Neural progenitor cell (in vitro differentiated cells): Measurements from ENCODE around the gene VWA2. TPM values are rescaled to one million over a fixed set of nuclear protein-coding genes. Genes with fewer than 3 reads are reported as not detected.

ENCODE experiments used
- DNase-seq: peaks from one replicate; pipeline ENCODE4 v3.0.0-alpha.2; 2016; ENCODE audit warnings: low spot score
- H2AFZ ChIP-seq: fragments of 200-600 bp; sonication (generic); replicated peaks from 2 replicates; pipeline ENCODE4 v1.6.1; 2016; ENCODE audit warnings: antibody characterized with exemption
- H3F3A ChIP-seq: fragments of 200-600 bp; sonication (generic); 2 replicates; pipeline ENCODE4 v1.6.1; 2016; ENCODE audit warnings: antibody characterized with exemption, low read depth
- H3K27ac ChIP-seq: fragments of 200-600 bp; sonication (generic); 2 replicates; pipeline ENCODE4 v1.5.1; 2016; ENCODE audit warnings: mild to moderate bottlenecking
- H3K27me3 ChIP-seq: fragments of 200-600 bp; sonication (generic); 2 replicates; pipeline ENCODE4 v1.6.1; 2016; ENCODE audit warnings: mild to moderate bottlenecking, moderate library complexity
- H3K36me3 ChIP-seq: fragments of 200-600 bp; sonication (generic); 2 replicates; pipeline ENCODE4 v1.5.1; 2016
- H3K4me1 ChIP-seq: fragments of 200-600 bp; sonication (generic); 2 replicates; pipeline ENCODE4 v1.6.1; 2016; ENCODE audit warnings: mixed run types
- H3K4me2 ChIP-seq: fragments of 200-600 bp; sonication (generic); 2 replicates; pipeline ENCODE4 v1.6.1; 2016
- H3K4me3 ChIP-seq: fragments of 200-600 bp; sonication (generic); 2 replicates; pipeline ENCODE4 v1.5.1; 2016
- H3K79me2 ChIP-seq: fragments of 200-600 bp; sonication (generic); 2 replicates; pipeline ENCODE4 v1.6.1; 2016; ENCODE audit warnings: low read depth
- H3K9ac ChIP-seq: fragments of 200-600 bp; sonication (generic); 2 replicates; pipeline ENCODE4 v1.6.1; 2016
- H3K9me3 ChIP-seq: fragments of 200-600 bp; sonication (generic); 2 replicates; pipeline ENCODE4 v1.5.1; 2016; ENCODE audit warnings: low read depth
- H4K20me1 ChIP-seq: fragments of 200-600 bp; sonication (generic); 2 replicates; pipeline ENCODE4 v1.6.1; 2016; ENCODE audit warnings: low read depth
- H3K27ac Mint-ChIP-seq: 3 replicates; pipeline ENCODE4 v1.8.0; 2021; ENCODE audit warnings: mixed read lengths
- H3K27me3 Mint-ChIP-seq: 2 replicates; pipeline ENCODE4 v1.8.0; 2022; ENCODE audit warnings: low read depth, mild to moderate bottlenecking, inconsistent platforms, moderate library complexity, mixed read lengths; ENCODE audit not compliant: insufficient read depth
- H3K36me3 Mint-ChIP-seq: 3 replicates; pipeline ENCODE4 v1.8.0; 2021; ENCODE audit warnings: mixed read lengths
- H3K4me1 Mint-ChIP-seq: 3 replicates; pipeline ENCODE4 v1.8.0; 2021; ENCODE audit warnings: mixed read lengths
- H3K4me3 Mint-ChIP-seq: 3 replicates; pipeline ENCODE4 v1.8.0; 2021; ENCODE audit warnings: mild to moderate bottlenecking, moderate library complexity, mixed read lengths
- H3K9me3 Mint-ChIP-seq: 3 replicates; pipeline ENCODE4 v1.8.0; 2020; ENCODE audit warnings: mixed read lengths
- EZH2 ChIP-seq: fragments of 200-600 bp; sonication (generic); IDR thresholded peaks from 2 replicates; pipeline ENCODE4 v1.6.1; 2017; ENCODE audit warnings: antibody characterized with exemption, mild to moderate bottlenecking, moderate library complexity
- EZH2phosphoT487 ChIP-seq: fragments of 200-600 bp; sonication (generic); IDR thresholded peaks from 2 replicates; pipeline ENCODE4 v1.6.1; 2017; ENCODE audit warnings: antibody characterized with exemption
- total RNA-seq: library from RNA; depleted of rRNA; stranded (reverse); fragments of >200 nt; gene quantifications from 2 replicates; pipeline ENCODE4 v1.2.3, GENCODE V29; 2015; ENCODE audit warnings: low replicate concordance
- TF ChIP-seq, protein P1 (sequence below): fragments of 200-600 bp; sonication (generic); IDR thresholded peaks from 2 replicates; pipeline ENCODE4 v1.5.1; 2017; ENCODE audit warnings: antibody characterized with exemption, mild to moderate bottlenecking

The VWA2 gene
- total RNA-seq, 1 donor from 2014 or later, result not detected

DNA sequence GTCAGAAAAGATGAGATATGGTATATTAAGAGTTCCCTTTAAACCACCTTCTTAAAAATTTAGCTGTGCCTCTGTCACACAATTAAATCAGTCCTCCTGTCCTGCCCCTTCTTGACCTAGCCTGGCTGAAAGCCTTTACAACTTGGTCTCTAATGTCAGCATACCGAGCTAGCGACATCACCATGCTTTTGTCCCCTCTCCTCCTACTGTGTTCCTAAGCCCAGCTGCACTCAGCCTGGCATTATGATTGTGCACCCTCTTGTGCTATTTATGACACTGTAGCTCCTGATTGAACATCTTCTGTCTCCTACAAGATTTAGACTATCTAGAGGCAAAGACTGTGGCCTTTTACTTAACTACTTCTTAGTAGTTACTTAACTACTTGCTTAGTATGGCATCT lies 30.7 kb upstream of the VWA2 start:
- TF ChIP-seq EZH2, result no peak
- Histone ChIP-seq H3K79me2 (no peaks in the 10 kb centered on the region), H4K20me1 (no peaks in the 10 kb centered on the region), H3K9ac (no peak overlapping the region), H3K4me1 (peaks cover 11% of the 10 kb centered on the region), H3K9me3 (no peaks in the 10 kb centered on the region), H3K36me3 (no peaks in the 10 kb centered on the region), H2AFZ (no peak overlapping the region), H3K4me3 (no peak overlapping the region), H3K27me3 (no peaks in the 10 kb centered on the region), H3K4me2 (peak overlapping the region; percentile 34), H3K27ac (no peak overlapping the region), H3F3A (no peaks in the 10 kb centered on the region)
- H3K4me1 Mint-ChIP-seq, result peaks cover 2% of the 10 kb centered on the region
- H3K4me3 Mint-ChIP-seq, result no peak overlapping the region
- no peak overlapping the region for H3K27ac Mint-ChIP-seq
- no peaks in the 10 kb centered on the region for H3K36me3 Mint-ChIP-seq
- H3K9me3 Mint-ChIP-seq, result no peaks in the 10 kb centered on the region
- peak; percentile 60 for DNase-seq
- H3K27me3 Mint-ChIP-seq, result no peaks in the 10 kb centered on the region

DNA sequence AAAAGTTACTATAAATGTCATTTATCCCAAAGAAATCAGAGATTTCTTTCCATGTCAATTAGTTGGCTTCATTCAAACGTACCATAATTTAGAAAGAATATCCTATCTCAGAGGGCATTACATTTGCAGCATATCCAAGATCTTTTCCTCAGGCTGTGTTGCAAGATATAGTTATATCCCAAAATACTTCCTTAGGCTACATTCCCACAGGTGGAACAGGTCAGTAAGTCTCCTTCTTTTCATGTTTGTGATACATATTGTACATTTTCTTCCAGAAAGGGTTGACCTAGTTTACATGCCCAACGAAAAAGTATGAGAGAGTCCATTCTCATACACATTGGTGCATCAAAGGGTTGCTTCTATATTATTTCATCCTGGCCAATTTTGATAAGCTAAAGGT lies 26.9 kb upstream of the VWA2 start:
- Histone ChIP-seq H3K27ac (no peak overlapping the region), H2AFZ (no peak overlapping the region), H3K4me3 (no peak overlapping the region), H4K20me1 (no peaks in the 10 kb centered on the region), H3K79me2 (no peaks in the 10 kb centered on the region), H3K27me3 (no peaks in the 10 kb centered on the region), H3K36me3 (no peaks in the 10 kb centered on the region), H3K9ac (no peak overlapping the region), H3K4me2 (no peak overlapping the region), H3F3A (no peaks in the 10 kb centered on the region), H3K4me1 (peaks cover 11% of the 10 kb centered on the region), H3K9me3 (no peaks in the 10 kb centered on the region)
- Mint-ChIP-seq H3K9me3 (no peaks in the 10 kb centered on the region), H3K4me3 (no peak overlapping the region), H3K36me3 (no peaks in the 10 kb centered on the region), H3K27ac (no peak overlapping the region), H3K27me3 (peaks cover 2% of the 10 kb centered on the region), H3K4me1 (peaks cover 2% of the 10 kb centered on the region)
- no peak for DNase-seq
- TF ChIP-seq EZH2phosphoT487 (no peak), EZH2 (no peak)
- TF ChIP-seq, protein P1, sequence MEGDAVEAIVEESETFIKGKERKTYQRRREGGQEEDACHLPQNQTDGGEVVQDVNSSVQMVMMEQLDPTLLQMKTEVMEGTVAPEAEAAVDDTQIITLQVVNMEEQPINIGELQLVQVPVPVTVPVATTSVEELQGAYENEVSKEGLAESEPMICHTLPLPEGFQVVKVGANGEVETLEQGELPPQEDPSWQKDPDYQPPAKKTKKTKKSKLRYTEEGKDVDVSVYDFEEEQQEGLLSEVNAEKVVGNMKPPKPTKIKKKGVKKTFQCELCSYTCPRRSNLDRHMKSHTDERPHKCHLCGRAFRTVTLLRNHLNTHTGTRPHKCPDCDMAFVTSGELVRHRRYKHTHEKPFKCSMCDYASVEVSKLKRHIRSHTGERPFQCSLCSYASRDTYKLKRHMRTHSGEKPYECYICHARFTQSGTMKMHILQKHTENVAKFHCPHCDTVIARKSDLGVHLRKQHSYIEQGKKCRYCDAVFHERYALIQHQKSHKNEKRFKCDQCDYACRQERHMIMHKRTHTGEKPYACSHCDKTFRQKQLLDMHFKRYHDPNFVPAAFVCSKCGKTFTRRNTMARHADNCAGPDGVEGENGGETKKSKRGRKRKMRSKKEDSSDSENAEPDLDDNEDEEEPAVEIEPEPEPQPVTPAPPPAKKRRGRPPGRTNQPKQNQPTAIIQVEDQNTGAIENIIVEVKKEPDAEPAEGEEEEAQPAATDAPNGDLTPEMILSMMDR, result no peak

DNA sequence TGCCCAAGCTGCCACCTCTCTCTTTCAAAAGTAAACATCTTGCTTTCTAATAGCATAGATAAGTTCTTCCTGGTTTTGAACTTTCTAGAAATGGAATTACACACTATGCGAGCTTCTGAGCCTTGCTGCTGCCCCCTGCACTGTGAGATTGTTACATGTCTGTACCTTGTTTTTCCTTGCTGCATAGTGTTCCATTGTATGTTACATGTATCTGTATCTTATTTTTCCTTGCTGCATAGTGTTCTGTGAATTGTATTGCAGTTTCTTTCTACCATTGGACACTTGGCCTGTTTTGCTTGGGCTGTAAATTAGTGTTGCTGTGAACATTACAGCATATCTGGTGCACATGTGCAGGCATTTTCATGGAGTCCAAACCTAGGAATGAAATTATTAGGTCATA lies 24.0 kb upstream of the VWA2 start:
- Mint-ChIP-seq H3K4me1 (no peaks in the 10 kb centered on the region), H3K4me3 (no peak overlapping the region), H3K9me3 (no peaks in the 10 kb centered on the region), H3K36me3 (no peaks in the 10 kb centered on the region), H3K27ac (no peak overlapping the region), H3K27me3 (peaks cover 2% of the 10 kb centered on the region)
- no peak for DNase-seq
- Histone ChIP-seq H3K4me2 (no peak overlapping the region), H3K9ac (no peak overlapping the region), H4K20me1 (no peaks in the 10 kb centered on the region), H2AFZ (no peak overlapping the region), H3K79me2 (no peaks in the 10 kb centered on the region), H3K4me3 (no peak overlapping the region), H3K27ac (no peak overlapping the region), H3F3A (no peaks in the 10 kb centered on the region), H3K36me3 (no peaks in the 10 kb centered on the region), H3K27me3 (no peaks in the 10 kb centered on the region), H3K9me3 (no peaks in the 10 kb centered on the region), H3K4me1 (no peaks in the 10 kb centered on the region)
- TF ChIP-seq EZH2 (no peak), EZH2phosphoT487 (no peak)
- TF ChIP-seq, protein P1, result no peak

DNA sequence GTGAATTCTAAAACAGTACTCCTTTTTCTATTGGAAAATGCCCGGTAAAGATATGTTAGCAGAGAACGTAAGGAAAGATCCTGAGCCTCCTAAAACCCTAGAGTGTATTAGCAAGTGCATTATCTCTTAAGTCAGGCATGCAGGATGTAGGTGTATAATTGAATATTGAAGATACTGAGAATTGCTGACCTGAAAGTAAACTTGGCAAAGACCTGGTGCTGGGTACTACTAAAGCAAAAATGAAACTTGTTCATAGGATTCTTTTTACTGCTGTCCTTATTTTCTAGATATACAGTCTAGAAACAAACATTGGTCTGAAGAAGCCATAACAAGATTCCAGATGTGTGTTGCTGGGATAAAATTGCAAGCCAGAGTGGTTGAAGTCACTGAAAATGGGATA lies 18.8 kb upstream of the VWA2 start:
- Histone ChIP-seq H3K4me1 (no peaks in the 10 kb centered on the region), H3K27ac (no peak overlapping the region), H3K36me3 (no peaks in the 10 kb centered on the region), H4K20me1 (no peaks in the 10 kb centered on the region), H3K9ac (no peak overlapping the region), H3K4me2 (no peak overlapping the region), H2AFZ (no peak overlapping the region), H3K79me2 (no peaks in the 10 kb centered on the region), H3K27me3 (peaks cover 6% of the 10 kb centered on the region), H3F3A (no peaks in the 10 kb centered on the region), H3K9me3 (no peaks in the 10 kb centered on the region), H3K4me3 (no peak overlapping the region)
- DNase-seq, result no peak
- H3K36me3 Mint-ChIP-seq, result no peaks in the 10 kb centered on the region
- H3K27ac Mint-ChIP-seq, result no peak overlapping the region
- no peak for TF ChIP-seq EZH2phosphoT487
- TF ChIP-seq, protein P1, result no peak
- TF ChIP-seq EZH2, result no peak
- H3K4me1 Mint-ChIP-seq, result no peaks in the 10 kb centered on the region
- H3K27me3 Mint-ChIP-seq, result no peaks in the 10 kb centered on the region
- H3K9me3 Mint-ChIP-seq, result no peaks in the 10 kb centered on the region
- no peak overlapping the region for H3K4me3 Mint-ChIP-seq
